Activated CD8-positive, alpha-beta T cell treated with anti-CD3 and anti-CD28 coated beads for 36 hours (primary cell): ENCODE data around the gene OLA1. TPM values are rescaled to one million over a fixed set of nuclear protein-coding genes. Genes with fewer than 3 reads are reported as not detected.

Experiments
- ATAC-seq: fragments of 200-7000 bp; cut with Tn5 transposase; one replicate; pipeline ENCODE4 v1.10.0; 2021; ENCODE audit warnings: mild to moderate bottlenecking, moderate library complexity
- CTCF ChIA-PET: fragments of 350-600 bp; sonication (Branson Sonifier 250); formaldehyde crosslinking; loops from one replicate; lab custom pipeline; 2021; ENCODE audit warnings: antibody characterized with exemption; lab: Charles Lee
- POLR2A ChIA-PET: fragments of 350-600 bp; sonication (Branson Sonifier 250); formaldehyde crosslinking; loops from one replicate; lab custom pipeline; 2021; ENCODE audit warnings: antibody characterized with exemption; lab: Charles Lee
- DNase-seq: peaks from one replicate; pipeline ENCODE4 v3.0.0-alpha.2; 2020
- H3K27ac Mint-ChIP-seq: one replicate; pipeline ENCODE4 v1.8.0; 2021; ENCODE audit warnings: mild to moderate bottlenecking, mixed read lengths
- H3K27me3 Mint-ChIP-seq: one replicate; pipeline ENCODE4 v1.8.0; 2021; ENCODE audit warnings: mixed read lengths
- H3K36me3 Mint-ChIP-seq: one replicate; pipeline ENCODE4 v1.8.0; 2021; ENCODE audit warnings: low read depth, mixed read lengths
- H3K4me1 Mint-ChIP-seq: one replicate; pipeline ENCODE4 v1.8.0; 2021; ENCODE audit warnings: low read depth, mixed read lengths
- H3K4me3 Mint-ChIP-seq: one replicate; pipeline ENCODE4 v1.8.0; 2021; ENCODE audit warnings: mild to moderate bottlenecking, moderate library complexity, mixed read lengths
- H3K9me3 Mint-ChIP-seq: one replicate; pipeline ENCODE4 v1.8.0; 2021; ENCODE audit warnings: mixed read lengths
- intact Hi-C: fragments of 100-400 bp; cut with micrococcal nuclease; formaldehyde crosslinking; loops from one replicate; pipeline ENCODE4 v1.10.0; 2022
- total RNA-seq, 2 experiments: library from RNA; stranded (reverse); gene quantifications; one replicate each; pipeline ENCODE4 v1.2.3, GENCODE V29; 2021
- TF ChIP-seq, protein P1 (sequence below): fragments of 200-600 bp; IDR thresholded peaks from one replicate; pipeline ENCODE4 v1.8.0; 2022; ENCODE audit warnings: antibody characterized with exemption, mild to moderate bottlenecking

Gene OLA1
- total RNA-seq, 2 experiments from 2014 or later, result 128 to 137 TPM

GRCh38 chr2:174071321-174071720 is 177.0 kb downstream of the OLA1 start:
- TF ChIP-seq, protein P1, sequence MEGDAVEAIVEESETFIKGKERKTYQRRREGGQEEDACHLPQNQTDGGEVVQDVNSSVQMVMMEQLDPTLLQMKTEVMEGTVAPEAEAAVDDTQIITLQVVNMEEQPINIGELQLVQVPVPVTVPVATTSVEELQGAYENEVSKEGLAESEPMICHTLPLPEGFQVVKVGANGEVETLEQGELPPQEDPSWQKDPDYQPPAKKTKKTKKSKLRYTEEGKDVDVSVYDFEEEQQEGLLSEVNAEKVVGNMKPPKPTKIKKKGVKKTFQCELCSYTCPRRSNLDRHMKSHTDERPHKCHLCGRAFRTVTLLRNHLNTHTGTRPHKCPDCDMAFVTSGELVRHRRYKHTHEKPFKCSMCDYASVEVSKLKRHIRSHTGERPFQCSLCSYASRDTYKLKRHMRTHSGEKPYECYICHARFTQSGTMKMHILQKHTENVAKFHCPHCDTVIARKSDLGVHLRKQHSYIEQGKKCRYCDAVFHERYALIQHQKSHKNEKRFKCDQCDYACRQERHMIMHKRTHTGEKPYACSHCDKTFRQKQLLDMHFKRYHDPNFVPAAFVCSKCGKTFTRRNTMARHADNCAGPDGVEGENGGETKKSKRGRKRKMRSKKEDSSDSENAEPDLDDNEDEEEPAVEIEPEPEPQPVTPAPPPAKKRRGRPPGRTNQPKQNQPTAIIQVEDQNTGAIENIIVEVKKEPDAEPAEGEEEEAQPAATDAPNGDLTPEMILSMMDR, result no peak
- POLR2A ChIA-PET, result no interaction called here
- intact Hi-C loops, result no loop called here
- Mint-ChIP-seq H3K4me3 (no peak overlapping the region), H3K27me3 (peaks cover 7% of the 10 kb centered on the region), H3K9me3 (peaks cover 3% of the 10 kb centered on the region), H3K4me1 (no peaks in the 10 kb centered on the region), H3K27ac (no peak overlapping the region), H3K36me3 (peaks cover 18% of the 10 kb centered on the region)
- no peak for ATAC-seq
- CTCF ChIA-PET, result interaction anchor here (1.2 to 1.5 kb wide), 2 partner anchors 30 to 270 kb away, joined by 3 to 4 read pairs; no protein-coding TSS in a partner anchor
- no peak for DNase-seq

GRCh38 chr2:174070281-174070680 is 178.1 kb downstream of the OLA1 start:
- H3K27ac Mint-ChIP-seq, result no peak overlapping the region
- H3K4me3 Mint-ChIP-seq, result no peak overlapping the region
- TF ChIP-seq, protein P1, result no peak
- no peaks in the 10 kb centered on the region for H3K4me1 Mint-ChIP-seq
- CTCF ChIA-PET, result interaction anchor here (0.8 kb wide), 1 partner anchor 353 kb away, joined by 3 read pairs; no protein-coding TSS in a partner anchor
- intact Hi-C loops, result no loop called here
- POLR2A ChIA-PET, result no interaction called here
- ATAC-seq, result no peak
- H3K9me3 Mint-ChIP-seq, result peaks cover 3% of the 10 kb centered on the region
- H3K27me3 Mint-ChIP-seq, result peaks cover 9% of the 10 kb centered on the region
- H3K36me3 Mint-ChIP-seq, result peaks cover 13% of the 10 kb centered on the region
- no peak for DNase-seq

- TF ChIP-seq, protein P1, result no peak
- CTCF ChIA-PET, result no interaction called here
- Mint-ChIP-seq H3K27me3 (peaks cover 11% of the 10 kb centered on the region), H3K27ac (no peak overlapping the region), H3K4me1 (no peaks in the 10 kb centered on the region), H3K36me3 (peaks cover 2% of the 10 kb centered on the region), H3K9me3 (peaks cover 3% of the 10 kb centered on the region), H3K4me3 (no peak overlapping the region)
- no peak for ATAC-seq
- POLR2A ChIA-PET, result no interaction called here
- DNase-seq, result no peak
- intact Hi-C loops, result no loop called here
These were observed 180.5 kb downstream of the OLA1 start for GRCh38 chr2:174067815-174068214.

GRCh38 chr2:174066871-174067270 is 181.5 kb downstream of the OLA1 start:
- no peak for ATAC-seq
- TF ChIP-seq, protein P1, result no peak
- Mint-ChIP-seq H3K27me3 (peaks cover 15% of the 10 kb centered on the region), H3K4me1 (no peaks in the 10 kb centered on the region), H3K4me3 (no peak overlapping the region), H3K27ac (no peak overlapping the region), H3K9me3 (peaks cover 3% of the 10 kb centered on the region), H3K36me3 (no peaks in the 10 kb centered on the region)
- POLR2A ChIA-PET, result no interaction called here
- DNase-seq, result no peak
- CTCF ChIA-PET, result no interaction called here
- intact Hi-C loops, result no loop called here

DNA sequence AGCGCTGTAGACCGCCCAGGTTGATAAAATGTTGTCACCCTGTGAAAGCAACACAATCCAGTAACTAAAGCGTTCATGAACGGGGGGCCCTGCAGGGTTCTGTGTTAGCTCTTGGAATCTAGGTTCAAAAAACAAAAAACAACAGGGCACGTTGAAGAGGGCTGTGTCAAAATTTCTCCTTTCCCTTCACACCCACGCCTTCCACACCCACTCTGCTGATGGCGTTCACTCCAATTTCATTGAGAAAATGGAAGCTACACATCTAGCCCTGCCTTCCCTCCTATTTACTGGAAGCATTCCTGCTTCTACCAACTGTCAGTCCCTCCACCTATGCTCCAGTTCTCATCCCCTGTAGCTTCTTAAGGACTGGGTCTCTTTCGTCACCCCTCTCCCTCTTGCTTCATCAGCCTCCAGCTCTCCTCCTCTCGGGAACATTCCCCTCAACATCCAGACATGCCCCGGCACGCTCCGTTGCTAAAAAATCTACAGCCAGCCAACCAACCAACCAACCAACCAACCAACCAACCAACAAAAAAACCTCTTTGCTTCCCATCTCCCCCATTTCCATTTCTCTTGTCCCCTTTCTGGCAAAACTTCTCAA is 184.7 kb downstream of the OLA1 start:
- peaks cover 7% of the 10 kb centered on the region for H3K9me3 Mint-ChIP-seq
- H3K27ac Mint-ChIP-seq, result no peak overlapping the region
- H3K4me3 Mint-ChIP-seq, result no peak overlapping the region
- CTCF ChIA-PET, result interaction anchor here (0.6 kb wide), 1 partner anchor 121 kb away, joined by 3 read pairs; no protein-coding TSS in a partner anchor
- POLR2A ChIA-PET, result no interaction called here
- peaks cover 3% of the 10 kb centered on the region for H3K36me3 Mint-ChIP-seq
- DNase-seq (no peak), ATAC-seq (no peak)
- H3K4me1 Mint-ChIP-seq, result no peaks in the 10 kb centered on the region
- intact Hi-C loops, result no loop called here
- peaks cover 20% of the 10 kb centered on the region for H3K27me3 Mint-ChIP-seq
- TF ChIP-seq, protein P1, result no peak
